H1 (cell line): ENCODE results near the gene TOB2. TPM values are rescaled to one million over a fixed set of nuclear protein-coding genes. Genes with fewer than 3 reads are reported as not detected.

Source experiments
- CTCF ChIA-PET: fragments of 300-600 bp; sonication (Branson Sonifier 250); formaldehyde crosslinking; loops from one replicate; lab custom pipeline; 2021; ENCODE audit not compliant: partially characterized antibody; lab: Charles Lee
- POLR2A ChIA-PET: fragments of 300-600 bp; sonication (Branson Sonifier 250); formaldehyde crosslinking; loops from one replicate; lab custom pipeline; 2021; ENCODE audit warnings: inconsistent platforms; ENCODE audit not compliant: partially characterized antibody; lab: Charles Lee
- DNase-seq, 2 experiments: peaks; one replicate each; pipeline versions ENCODE4 v3.0.0 to v3.0.0-alpha.2; 2010 to 2022; ENCODE audit warnings: low spot score in 2 of 2, low read depth in 1 of 2, mixed read lengths in 1 of 2
- FAIRE-seq: peaks from 2 replicates; lab custom pipeline; 2011; peaks lifted over from hg19 to GRCh38; lab: Jason Lieb, UNC
- H2AFZ ChIP-seq: 2 replicates; pipeline ENCODE4 v1.8.1; 2012; ENCODE audit warnings: low read length, inconsistent platforms
- H2AK5ac ChIP-seq: 2 replicates; pipeline ENCODE4 v1.6.1; 2013; ENCODE audit warnings: low read depth, low read length
- H2BK120ac ChIP-seq: replicated peaks from 2 replicates; pipeline ENCODE3; 2013; ENCODE audit warnings: low read depth, low read length, inconsistent platforms
- H2BK12ac ChIP-seq: 2 replicates; pipeline ENCODE4 v1.6.1; 2013; ENCODE audit warnings: low read depth, low read length
- H2BK15ac ChIP-seq: 2 replicates; pipeline ENCODE4 v1.6.1; 2013; ENCODE audit warnings: low read length
- H2BK20ac ChIP-seq: 2 replicates; pipeline ENCODE4 v1.6.1; 2013; ENCODE audit warnings: low read length
- H2BK5ac ChIP-seq: 2 replicates; pipeline ENCODE4 v1.6.1; 2013; ENCODE audit warnings: low read depth, low read length
- H3K14ac ChIP-seq: 2 replicates; pipeline ENCODE4 v1.6.1; 2013; ENCODE audit warnings: inconsistent platforms; ENCODE audit not compliant: insufficient read length
- H3K18ac ChIP-seq: 2 replicates; pipeline ENCODE4 v1.6.1; 2013; ENCODE audit warnings: low read length; ENCODE audit errors: extremely low read depth
- H3K23ac ChIP-seq: 2 replicates; pipeline ENCODE4 v1.6.1; 2013; ENCODE audit warnings: inconsistent platforms; ENCODE audit not compliant: insufficient read length
- H3K23me2 ChIP-seq: 2 replicates; pipeline ENCODE4 v1.6.1; 2013; ENCODE audit warnings: low read depth, low read length
- H3K27ac ChIP-seq: 2 replicates; pipeline ENCODE4 v1.6.1; 2011; ENCODE audit warnings: low read depth, low read length, inconsistent platforms
- H3K27me3 ChIP-seq, 4 experiments: replicated peaks in 1 of 4; 1 replicate in 1 of 4; 2 replicates in 3 of 4; pipeline versions ENCODE4 v1.6.1 to v1.8.1; 2011 to 2013; ENCODE audit warnings: low read length in 3 of 4, mild to moderate bottlenecking in 3 of 4, inconsistent platforms in 2 of 4, mixed read lengths in 2 of 4, moderate library complexity in 1 of 4; ENCODE audit not compliant: control insufficient read depth in 3 of 4, insufficient read depth in 3 of 4; ENCODE audit errors: extremely low read depth in 1 of 4
- H3K36me3 ChIP-seq, 4 experiments: 2 replicates each; pipeline versions ENCODE4 v1.6.1 to v1.8.1; 2011 to 2013; ENCODE audit warnings: mild to moderate bottlenecking in 4 of 4, low read length in 3 of 4, moderate library complexity in 2 of 4, control low read depth in 1 of 4, inconsistent platforms in 1 of 4; ENCODE audit not compliant: insufficient read depth in 4 of 4, control insufficient read depth in 2 of 4
- H3K4ac ChIP-seq: replicated peaks from 2 replicates; pipeline ENCODE3; 2013; ENCODE audit warnings: low read length, low read depth, mixed read lengths, inconsistent platforms; ENCODE audit not compliant: insufficient read length
- H3K4me1 ChIP-seq, 4 experiments: replicated peaks in 1 of 4; 1 replicate in 1 of 4; 2 replicates in 3 of 4; pipeline versions ENCODE4 v1.6.1 to v1.8.1; 2011 to 2013; ENCODE audit warnings: low read length in 3 of 4, inconsistent platforms in 2 of 4, mixed read lengths in 1 of 4; ENCODE audit not compliant: insufficient read depth in 4 of 4, control insufficient read depth in 3 of 4
- H3K4me2 ChIP-seq, 2 experiments: 2 replicates each; pipeline versions ENCODE4 v1.6.1 to v1.8.1; 2011 to 2013; ENCODE audit warnings: low read depth in 2 of 2, low read length in 2 of 2, control low read depth in 1 of 2, inconsistent platforms in 1 of 2, mild to moderate bottlenecking in 1 of 2; ENCODE audit not compliant: insufficient read depth in 1 of 2
- H3K4me3 ChIP-seq, 4 experiments: fragments of 200-600, 300-600 bp in 1 of 4; sonication (generic), shearing (Covaris generic), sonication (Bioruptor Twin) in 1 of 4; 2 replicates each; pipeline versions ENCODE4 v1.5.1 to v1.8.1; 2011 to 2016; ENCODE audit warnings: low read length in 4 of 4, low read depth in 3 of 4, control low read depth in 2 of 4, inconsistent platforms in 2 of 4, mild to moderate bottlenecking in 2 of 4, mixed read lengths in 1 of 4, moderate library complexity in 1 of 4; ENCODE audit not compliant: insufficient read depth in 2 of 4; ENCODE audit errors: extremely low read depth in 1 of 4
- H3K56ac ChIP-seq: replicated peaks from 2 replicates; pipeline ENCODE3; 2013; ENCODE audit warnings: low read depth, mild to moderate bottlenecking, mixed read lengths, low read length, inconsistent platforms; ENCODE audit not compliant: insufficient read length
- H3K79me1 ChIP-seq: 2 replicates; pipeline ENCODE4 v1.6.1; 2013; ENCODE audit warnings: low read depth, low read length, control low read depth
- H3K79me2 ChIP-seq, 2 experiments: 2 replicates each; pipeline versions ENCODE4 v1.6.1 to v1.8.1; 2012 to 2013; ENCODE audit warnings: low read length in 2 of 2, mild to moderate bottlenecking in 2 of 2, inconsistent platforms in 1 of 2; ENCODE audit not compliant: insufficient read depth in 2 of 2, control insufficient read depth in 1 of 2
- H3K9ac ChIP-seq, 4 experiments: replicated peaks in 1 of 4; 1 replicate in 1 of 4; 2 replicates in 3 of 4; pipeline versions ENCODE4 v1.6.1 to v1.8.1; 2011 to 2013; ENCODE audit warnings: low read depth in 3 of 4, low read length in 3 of 4, control low read depth in 2 of 4, mild to moderate bottlenecking in 2 of 4, moderate library complexity in 2 of 4, inconsistent platforms in 1 of 4; ENCODE audit errors: extremely low read depth in 1 of 4
- H3K9me3 ChIP-seq, 2 experiments: 2 replicates each; pipeline versions ENCODE4 v1.6.1 to v1.8.1; 2012 to 2013; ENCODE audit warnings: mild to moderate bottlenecking in 2 of 2, moderate library complexity in 2 of 2, control low read depth in 1 of 2, inconsistent platforms in 1 of 2, low read depth in 1 of 2, low read length in 1 of 2, mixed read lengths in 1 of 2; ENCODE audit not compliant: insufficient read depth in 2 of 2
- H4K20me1 ChIP-seq, 2 experiments: replicated peaks in 1 of 2; 2 replicates each; pipeline versions ENCODE3 to v1.8.1; 2011 to 2013; ENCODE audit warnings: inconsistent platforms in 2 of 2, low read length in 2 of 2, mild to moderate bottlenecking in 1 of 2; ENCODE audit not compliant: insufficient read depth in 2 of 2, control insufficient read depth in 1 of 2
- H4K5ac ChIP-seq: 2 replicates; pipeline ENCODE4 v1.6.1; 2013; ENCODE audit warnings: low read length, low read depth, mixed read lengths, inconsistent platforms; ENCODE audit not compliant: insufficient read length
- H4K8ac ChIP-seq: 2 replicates; pipeline ENCODE4 v1.8.0; 2013; ENCODE audit warnings: mild to moderate bottlenecking, moderate library complexity, low read length, inconsistent platforms; ENCODE audit not compliant: insufficient read depth; ENCODE audit errors: extremely low read depth
- H4K91ac ChIP-seq: replicated peaks from 2 replicates; pipeline ENCODE3; 2013; ENCODE audit warnings: low read length, mixed read lengths, inconsistent platforms; ENCODE audit not compliant: insufficient read length
- ASH2L ChIP-seq: fragments of 200-600, 300-600 bp; sonication (generic); IDR thresholded peaks from one replicate; pipeline ENCODE4 v1.7.1; 2017; ENCODE audit warnings: low read length
- BACH1 ChIP-seq: IDR thresholded peaks from 2 replicates; pipeline ENCODE4 v1.6.1; 2012; ENCODE audit warnings: low read length, improper control_type of control experiment
- BCL11A ChIP-seq, 2 experiments: IDR thresholded peaks; one replicate each; pipeline ENCODE4 v1.6.1; 2011; ENCODE audit warnings: low read depth in 2 of 2, low read length in 2 of 2, mild to moderate bottlenecking in 2 of 2
- CBX8 ChIP-seq: fragments of 300-800, 300-1000 bp; sonication (generic); IDR thresholded peaks from 2 replicates; pipeline ENCODE4 v1.7.1; 2016; ENCODE audit warnings: low read depth, low read length, borderline replicate concordance
- JUN ChIP-seq: IDR thresholded peaks from 2 replicates; pipeline ENCODE4 v1.6.1; 2011; ENCODE audit warnings: low read depth, mild to moderate bottlenecking, improper control_type of control experiment, low read length
- RBBP5 ChIP-seq: IDR thresholded peaks from 2 replicates; pipeline ENCODE4 v1.7.1; 2012; ENCODE audit warnings: low read depth, mild to moderate bottlenecking, inconsistent platforms, low read length, moderate library complexity, borderline replicate concordance
- WGBS, 2 experiments: shearing (Covaris generic) in 1 of 2; methylation state at CpG; one replicate each; pipeline versions ENCODE4 v1.1.6 to v1.1.7; 2013 to 2015; ENCODE audit warnings: low lambda C conversion rate in 2 of 2, mixed read lengths in 2 of 2, inconsistent platforms in 1 of 2, low coverage in 1 of 2, missing lambda C conversion rate in 1 of 2; ENCODE audit not compliant: insufficient replicate concordance in 2 of 2, insufficient coverage in 1 of 2, insufficient read length in 1 of 2; ENCODE audit errors: extremely low coverage in 1 of 2, missing lambda C conversion rate in 1 of 2; 5-methylcytosine and 5-hydroxymethylcytosine counted together
- polyA plus RNA-seq, 7 experiments: library from polyadenylated mRNA; depleted of rRNA in 3 of 7; stranded (reverse) in 5 of 7; unstranded in 2 of 7; fragments of >200 nt in 5 of 7; fragments of 200-250 nt in 2 of 7; gene quantifications; 1 replicate in 5 of 7; 2 replicates in 1 of 7; 4 replicates in 1 of 7; pipeline versions ENCODE4 v1.2.1 to v1.2.3, GENCODE V29; 2011 to 2013; ENCODE audit warnings: missing spikeins in 2 of 7, mixed read lengths in 2 of 7
- total RNA-seq: library from RNA; stranded (reverse); fragmentation: NEBNext Ultra II Directional; extraction: Animal tissue kit (Norgen Biotek cat#: 25700); gene quantifications from 2 replicates; pipeline ENCODE4 v1.2.1, GENCODE V29; 2021

Gene TOB2
- total and polyA plus RNA-seq, 2 of the 8 experiments (the other 6 are each of a cell fraction or from before 2014, with no cell fraction given) = 27.0 to 54.1 TPM

DNA sequence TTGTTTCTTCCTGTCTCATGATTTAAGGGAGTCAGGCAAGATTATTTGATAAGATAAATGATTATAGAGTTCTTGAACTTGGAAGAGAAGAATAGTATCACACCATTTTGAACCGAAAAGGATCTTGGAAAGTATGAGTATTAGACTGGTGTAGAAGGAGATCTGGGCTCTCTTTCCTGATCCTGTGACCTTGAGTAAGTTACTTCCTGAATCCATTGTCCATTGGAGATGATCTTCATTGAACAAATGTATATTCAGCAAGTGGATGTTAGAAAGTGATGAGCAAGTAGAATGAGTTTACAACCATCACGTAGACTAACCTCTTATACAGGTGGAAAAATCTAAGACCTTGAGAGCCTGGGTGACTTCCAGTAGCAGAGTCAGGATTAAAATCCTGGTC, 24.3 kb upstream of the TOB2 start:
- Histone ChIP-seq H3K23ac (no peak overlapping the region), H2AFZ (no peak overlapping the region), H4K20me1 (peaks cover 0 to 6% of the 10 kb centered on the region in 2 experiments), H3K14ac (no peak overlapping the region), H4K8ac (no peak overlapping the region), H3K4me2 (no peak overlapping the region), H3K9me3 (no peaks in the 10 kb centered on the region), H2BK20ac (no peak overlapping the region), H3K4me1 (peaks cover 0 to 9% (median 7%) of the 10 kb centered on the region in 4 experiments; a peak in 4 of 7 replicates), H3K23me2 (peaks cover 6% of the 10 kb centered on the region), H2AK5ac (no peak overlapping the region), H3K4ac (no peak overlapping the region), H4K91ac (no peak overlapping the region), H4K5ac (no peak overlapping the region), H2BK12ac (no peak overlapping the region), H3K18ac (no peak overlapping the region), H2BK120ac (no peak overlapping the region), H3K36me3 (peaks cover 9 to 19% (median 16%) of the 10 kb centered on the region in 4 experiments), H3K27ac (no peak overlapping the region), H2BK15ac (no peak overlapping the region), H2BK5ac (no peak overlapping the region), H3K27me3 (no peaks in the 10 kb centered on the region), H3K79me1 (peaks cover 10% of the 10 kb centered on the region), H3K79me2 (peaks cover 16 to 83% of the 10 kb centered on the region in 2 experiments), H3K9ac (no peak overlapping the region), H3K56ac (no peak overlapping the region), H3K4me3 (no peak overlapping the region)
- 91% methylated on average over 2 of the region's 2 CpGs; no CpG with 5 or more reads in 1 of the 2 experiments for WGBS, 2 experiments
- FAIRE-seq (no peak), DNase-seq (no peak)
- ChIA-PET POLR2A (interaction anchor here (2.1 to 30.6 kb wide), 2 partner anchors 11 to 15 kb away, joined by 6 to 887 read pairs; partner anchors contain the start of genes ACO2, PHF5A and TOB2), CTCF (interaction anchor here (1.2 to 1.8 kb wide), 2 partner anchors 25 to 30 kb away, joined by 6 read pairs; no protein-coding TSS in a partner anchor)
- TF ChIP-seq RBBP5 = no peak
- TF ChIP-seq CBX8 = no peak
- TF ChIP-seq BACH1 = no peak
- no peak for TF ChIP-seq ASH2L
- TF ChIP-seq BCL11A (IDR thresholded peaks at IDR 0.05; ENCODE audit: low read depth in 2 of 2, low read length in 2 of 2) = no peak
- no peak for TF ChIP-seq JUN
